Embryonic facial prominence (tissue), 1 donor: ENCODE data around the gene KRTDAP.

Experiments used
- DNase-seq: peaks from one replicate; pipeline ENCODE4 v3.0.0-alpha.2; 2016; ENCODE audit errors: extremely low spot score

The KRTDAP gene

GRCh38 chr19:35454663-35455062, 35.6 kb downstream of the KRTDAP start:
- no peak for DNase-seq

GRCh38 chr19:35451338-35452096, 38.7 kb downstream of the KRTDAP start:
- no peak for DNase-seq

- DNase-seq = no peak
These were observed 40.8 kb downstream of the KRTDAP start for GRCh38 chr19:35449359-35450043.

GRCh38 chr19:35447606-35448469, 42.4 kb downstream of the KRTDAP start, which contains the start of gene FFAR2:
FFAR2 (plus strand) TSS chr19:35448257; CDS start chr19:35449715, 1,458 bp downstream.
- no peak for DNase-seq

- DNase-seq = no peak
These were observed 44.3 kb downstream of the KRTDAP start for GRCh38 chr19:35445826-35446593.

GRCh38 chr19:35444735-35445134, 45.5 kb downstream of the KRTDAP start:
- DNase-seq = no peak

GRCh38 chr19:35442091-35442490, 48.2 kb downstream of the KRTDAP start:
- no peak for DNase-seq

- no peak for DNase-seq
These were observed 50.3 kb downstream of the KRTDAP start for GRCh38 chr19:35439921-35440320.

GRCh38 chr19:35438527-35438926, 51.7 kb downstream of the KRTDAP start:
- no peak for DNase-seq

- DNase-seq = no peak
These were observed 52.2 kb downstream of the KRTDAP start for GRCh38 chr19:35438096-35438495.

- no peak for DNase-seq
These were observed 52.8 kb downstream of the KRTDAP start for GRCh38 chr19:35437406-35437951.
